Pericardium fibroblast (primary cell): ENCODE results near the gene OTX1. TPM values are rescaled to one million over a fixed set of nuclear protein-coding genes. Genes with fewer than 3 reads are reported as not detected.

ENCODE experiments used
- total RNA-seq: library from RNA; depleted of rRNA; stranded (reverse); fragments of >200 nt; gene quantifications from 2 replicates; pipeline ENCODE4 v1.2.3, GENCODE V29; 2015

Gene OTX1
- total RNA-seq, result 0.70 TPM in 1 of 2 replicates, not detected in the other

GRCh38 chr2:63050334-63051041 lies at the start of gene OTX1:
TSS of gene OTX1 (plus strand) at chr2:63050830. CDS start at chr2:63052991, 2,161 bp downstream.

